ENCODE data around the gene REG3G. TPM values are rescaled to one million over a fixed set of nuclear protein-coding genes. Genes with fewer than 3 reads are reported as not detected.

Gene REG3G
- total RNA-seq, 1 experiment from 2014 or later = not detected

- TF ChIP-seq, protein P1, sequence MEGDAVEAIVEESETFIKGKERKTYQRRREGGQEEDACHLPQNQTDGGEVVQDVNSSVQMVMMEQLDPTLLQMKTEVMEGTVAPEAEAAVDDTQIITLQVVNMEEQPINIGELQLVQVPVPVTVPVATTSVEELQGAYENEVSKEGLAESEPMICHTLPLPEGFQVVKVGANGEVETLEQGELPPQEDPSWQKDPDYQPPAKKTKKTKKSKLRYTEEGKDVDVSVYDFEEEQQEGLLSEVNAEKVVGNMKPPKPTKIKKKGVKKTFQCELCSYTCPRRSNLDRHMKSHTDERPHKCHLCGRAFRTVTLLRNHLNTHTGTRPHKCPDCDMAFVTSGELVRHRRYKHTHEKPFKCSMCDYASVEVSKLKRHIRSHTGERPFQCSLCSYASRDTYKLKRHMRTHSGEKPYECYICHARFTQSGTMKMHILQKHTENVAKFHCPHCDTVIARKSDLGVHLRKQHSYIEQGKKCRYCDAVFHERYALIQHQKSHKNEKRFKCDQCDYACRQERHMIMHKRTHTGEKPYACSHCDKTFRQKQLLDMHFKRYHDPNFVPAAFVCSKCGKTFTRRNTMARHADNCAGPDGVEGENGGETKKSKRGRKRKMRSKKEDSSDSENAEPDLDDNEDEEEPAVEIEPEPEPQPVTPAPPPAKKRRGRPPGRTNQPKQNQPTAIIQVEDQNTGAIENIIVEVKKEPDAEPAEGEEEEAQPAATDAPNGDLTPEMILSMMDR (conservative IDR thresholded peaks at IDR 0.05; ENCODE audit: low read depth, low read length) = no peak
- no peak for TF ChIP-seq EZH2 (IDR thresholded peaks at IDR 0.05; ENCODE audit: borderline replicate concordance, low read depth, low read length, poor library complexity, severe bottlenecking)
- no peak overlapping the region for H3K27ac ChIP-seq (ENCODE audit: low read depth, low read length, poor library complexity, severe bottlenecking)
- ChIA-PET POLR2A (ENCODE audit: low non-redundant PET) (no interaction called here), CTCF (no interaction called here)
- intact Hi-C loops (cut with micrococcal nuclease; ENCODE audit: unreplicated experiment) = no loop called here
- DNase-seq (ENCODE audit: low spot score) = no peak
- no peaks in the 10 kb centered on the region for H3K36me3 ChIP-seq (ENCODE audit: insufficient read depth, low read length, poor library complexity, severe bottlenecking)
- H3K9me3 ChIP-seq (ENCODE audit: low read depth, low read length, poor library complexity, severe bottlenecking) = no peaks in the 10 kb centered on the region
- H3K4me3 ChIP-seq (ENCODE audit: low read depth, low read length, poor library complexity, severe bottlenecking) = no peak overlapping the region
- H3K4me1 ChIP-seq (ENCODE audit: insufficient read depth, low read length, poor library complexity, severe bottlenecking) = peaks cover 29% of the 10 kb centered on the region
- no peaks in the 10 kb centered on the region for H3K27me3 ChIP-seq (replicated peaks; ENCODE audit: insufficient read depth, low read depth, low read length, poor library complexity)
- BruUV-seq (replicated peaks) = no TSS peak
These were observed 42.7 kb upstream of the REG3G start for GRCh38 chr2:78982638-78983330.

DNA sequence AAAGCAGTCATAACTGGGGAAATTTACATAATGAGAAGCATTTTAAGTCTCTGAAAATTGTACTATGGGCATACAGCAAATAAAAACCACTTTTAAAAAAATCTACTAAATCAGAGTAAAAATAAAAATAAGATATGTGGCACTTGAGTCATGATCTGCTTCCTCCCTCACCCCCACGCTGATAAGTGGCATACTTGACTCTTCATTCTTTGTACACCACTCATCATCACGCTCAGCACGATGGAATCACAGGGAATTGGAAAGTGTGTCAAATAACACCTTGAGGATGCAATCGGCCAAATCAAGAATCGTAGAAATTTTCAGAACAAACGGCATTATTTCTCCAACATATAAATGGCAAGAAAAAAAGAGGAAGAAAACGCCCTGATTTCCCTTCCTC lies 41.1 kb upstream of the REG3G start:
- ChIA-PET POLR2A (ENCODE audit: low non-redundant PET) (no interaction called here), CTCF (no interaction called here)
- H3K36me3 ChIP-seq (ENCODE audit: insufficient read depth, low read length, poor library complexity, severe bottlenecking) = no peaks in the 10 kb centered on the region
- intact Hi-C loops (cut with micrococcal nuclease; ENCODE audit: unreplicated experiment) = no loop called here
- H3K4me3 ChIP-seq (ENCODE audit: low read depth, low read length, poor library complexity, severe bottlenecking) = no peak overlapping the region
- H3K27me3 ChIP-seq (replicated peaks; ENCODE audit: insufficient read depth, low read depth, low read length, poor library complexity) = no peaks in the 10 kb centered on the region
- peaks cover 18% of the 10 kb centered on the region for H3K4me1 ChIP-seq (ENCODE audit: insufficient read depth, low read length, poor library complexity, severe bottlenecking)
- no peak for TF ChIP-seq EZH2 (IDR thresholded peaks at IDR 0.05; ENCODE audit: borderline replicate concordance, low read depth, low read length, poor library complexity, severe bottlenecking)
- TF ChIP-seq, protein P1 (conservative IDR thresholded peaks at IDR 0.05; ENCODE audit: low read depth, low read length) = no peak
- H3K9me3 ChIP-seq (ENCODE audit: low read depth, low read length, poor library complexity, severe bottlenecking) = no peaks in the 10 kb centered on the region
- H3K27ac ChIP-seq (ENCODE audit: low read depth, low read length, poor library complexity, severe bottlenecking) = no peak overlapping the region
- no TSS peak for BruUV-seq (replicated peaks)
- DNase-seq (ENCODE audit: low spot score) = no peak

- Histone ChIP-seq H3K9me3 (ENCODE audit: low read depth, low read length, poor library complexity, severe bottlenecking) (no peaks in the 10 kb centered on the region), H3K4me3 (ENCODE audit: low read depth, low read length, poor library complexity, severe bottlenecking) (no peak overlapping the region), H3K27ac (ENCODE audit: low read depth, low read length, poor library complexity, severe bottlenecking) (no peak overlapping the region), H3K36me3 (ENCODE audit: insufficient read depth, low read length, poor library complexity, severe bottlenecking) (no peaks in the 10 kb centered on the region), H3K4me1 (ENCODE audit: insufficient read depth, low read length, poor library complexity, severe bottlenecking) (peaks cover 8% of the 10 kb centered on the region), H3K27me3 (replicated peaks; ENCODE audit: insufficient read depth, low read depth, low read length, poor library complexity) (no peaks in the 10 kb centered on the region)
- CTCF ChIA-PET = no interaction called here
- BruUV-seq (replicated peaks) = no TSS peak
- POLR2A ChIA-PET (ENCODE audit: low non-redundant PET) = no interaction called here
- no peak for TF ChIP-seq EZH2 (IDR thresholded peaks at IDR 0.05; ENCODE audit: borderline replicate concordance, low read depth, low read length, poor library complexity, severe bottlenecking)
- TF ChIP-seq, protein P1 (conservative IDR thresholded peaks at IDR 0.05; ENCODE audit: low read depth, low read length) = no peak
- intact Hi-C loops (cut with micrococcal nuclease; ENCODE audit: unreplicated experiment) = no loop called here
- DNase-seq (ENCODE audit: low spot score) = no peak
These were observed 39.9 kb upstream of the REG3G start for GRCh38 chr2:78985558-78985957.

Measured in A673 (cell line).